Measurements from ENCODE around the gene BBS9.
A peak's percentile ranks its signal among the peaks of the same experiment; 100 is the strongest.

The BBS9 gene

GRCh38 chr7:33108554-33109004 lies 20.8 kb upstream of the BBS9 start:
- Histone ChIP-seq H2AFZ (ENCODE audit: low read depth) (peak overlapping the region; percentile 74), H3K9ac (peak overlapping the region; percentile 79), H3K27me3 (ENCODE audit: insufficient read depth, low read depth) (no peaks in the 10 kb centered on the region), H3K79me2 (ENCODE audit: insufficient read depth, low read depth) (peaks cover 52% of the 10 kb centered on the region), H4K20me1 (ENCODE audit: insufficient read depth) (0 out of 2 replicates have a peak, but pooled peaks cover 4% of the 10 kb centered on the region), H3K4me2 (peak overlapping the region; percentile 98), H3K36me3 (ENCODE audit: insufficient read depth) (no peaks in the 10 kb centered on the region), H3K27ac (peak overlapping the region; percentile 57), H3K4me3 (IDR thresholded peaks at IDR 0.05; ENCODE audit: insufficient read depth, low read depth, low read length) (no peak overlapping the region), H3K4me1 (ENCODE audit: low read depth, poor library complexity, severe bottlenecking) (peaks cover 23% of the 10 kb centered on the region)
- no peak for TF ChIP-seq CTCF (conservative IDR thresholded peaks at IDR 0.05; ENCODE audit: low read depth, low read length)

DNA sequence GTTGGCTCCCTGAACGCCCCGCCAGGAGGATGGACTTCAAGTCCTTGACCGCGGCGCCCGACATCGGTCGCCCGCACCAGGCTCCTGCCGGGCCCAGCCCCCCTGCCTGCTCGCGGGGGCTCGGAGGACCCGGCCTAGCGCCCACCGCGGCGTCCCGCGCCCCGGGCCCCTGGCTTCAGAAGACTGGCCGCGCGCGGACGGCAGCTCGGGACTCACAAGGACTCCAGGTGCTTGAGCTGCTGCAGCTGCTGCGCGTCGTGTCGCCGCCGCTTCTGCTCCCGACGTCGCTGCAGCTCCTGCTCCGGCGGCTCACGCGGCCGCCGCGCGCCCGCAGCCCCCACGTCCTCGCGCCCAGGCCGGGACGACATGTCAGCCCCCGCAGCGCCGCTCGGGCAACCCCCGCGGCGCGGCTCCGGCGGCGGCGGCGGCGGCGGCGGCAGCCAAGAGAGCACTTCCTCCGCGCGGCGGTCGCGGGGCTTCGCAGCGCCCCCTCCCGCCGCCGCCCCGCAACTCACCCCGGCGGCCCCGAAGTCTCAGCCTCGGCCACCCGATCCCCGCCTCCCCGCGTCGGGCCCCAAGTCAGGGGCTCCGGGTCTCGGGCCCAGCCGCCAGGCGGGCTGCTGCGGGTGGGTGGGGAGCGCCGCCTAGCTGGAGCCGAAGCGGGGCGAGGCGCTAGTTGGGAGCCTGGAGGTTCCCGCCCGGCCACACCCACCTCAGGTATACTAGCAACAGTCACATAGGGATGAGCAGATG lies 20.2 kb upstream of the BBS9 start, which contains the start of gene RP9:
Gene RP9, minus strand, starts transcription at position 400 of the 753 bp plus-strand sequence. Its CDS starts 32 bp downstream, at position 368.
- H4K20me1 ChIP-seq (ENCODE audit: insufficient read depth) = 0 out of 2 replicates have a peak, but pooled peaks cover 4% of the 10 kb centered on the region
- H3K4me2 ChIP-seq = peak within 1 kb of the TSS; percentile 98
- no peak within 1 kb of the TSS for H3K4me3 ChIP-seq (IDR thresholded peaks at IDR 0.05; ENCODE audit: insufficient read depth, low read depth, low read length)
- peak within 1 kb of the TSS; percentile 79 for H3K9ac ChIP-seq
- peak within 1 kb of the TSS; percentile 82 for H2AFZ ChIP-seq (ENCODE audit: low read depth)
- H3K27me3 ChIP-seq (ENCODE audit: insufficient read depth, low read depth) = no peaks in the 10 kb centered on the region
- H3K36me3 ChIP-seq (ENCODE audit: insufficient read depth) = no peaks in the 10 kb centered on the region
- peaks cover 46% of the 10 kb centered on the region for H3K79me2 ChIP-seq (ENCODE audit: insufficient read depth, low read depth)
- peaks cover 23% of the 10 kb centered on the region for H3K4me1 ChIP-seq (ENCODE audit: low read depth, poor library complexity, severe bottlenecking)
- peak; percentile 58 for TF ChIP-seq CTCF (conservative IDR thresholded peaks at IDR 0.05; ENCODE audit: low read depth, low read length)
- peak within 1 kb of the TSS; percentile 57 for H3K27ac ChIP-seq

DNA sequence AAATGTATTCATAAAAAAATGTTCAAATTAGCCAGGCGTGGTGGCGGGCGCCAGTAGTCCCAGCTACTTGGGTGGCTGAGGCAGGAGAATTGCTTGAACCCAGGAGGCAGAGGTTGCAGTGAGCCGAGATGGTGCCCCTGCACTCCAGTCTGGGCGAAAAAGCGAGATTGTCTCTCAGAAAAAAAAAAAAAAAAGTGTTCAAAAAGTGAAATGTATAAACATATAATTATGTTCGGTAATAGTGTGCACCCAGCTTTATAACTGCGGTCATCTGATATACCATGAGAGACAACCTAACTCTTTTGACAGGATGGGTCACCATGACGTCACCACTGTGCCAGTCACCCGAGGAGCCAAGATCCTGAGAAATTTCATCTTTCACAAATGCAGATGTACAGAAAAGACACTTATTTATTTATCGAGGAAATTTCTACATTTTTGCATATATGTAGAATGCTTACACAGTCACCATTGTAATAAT lies 19.6 kb upstream of the BBS9 start:
- Histone ChIP-seq H3K27me3 (ENCODE audit: insufficient read depth, low read depth) (no peaks in the 10 kb centered on the region), H3K27ac (peak overlapping the region; percentile 41; the same call in 1 of the 2 replicates)
- TF ChIP-seq CTCF (conservative IDR thresholded peaks at IDR 0.05; ENCODE audit: low read depth, low read length) = peak; percentile 35

DNA sequence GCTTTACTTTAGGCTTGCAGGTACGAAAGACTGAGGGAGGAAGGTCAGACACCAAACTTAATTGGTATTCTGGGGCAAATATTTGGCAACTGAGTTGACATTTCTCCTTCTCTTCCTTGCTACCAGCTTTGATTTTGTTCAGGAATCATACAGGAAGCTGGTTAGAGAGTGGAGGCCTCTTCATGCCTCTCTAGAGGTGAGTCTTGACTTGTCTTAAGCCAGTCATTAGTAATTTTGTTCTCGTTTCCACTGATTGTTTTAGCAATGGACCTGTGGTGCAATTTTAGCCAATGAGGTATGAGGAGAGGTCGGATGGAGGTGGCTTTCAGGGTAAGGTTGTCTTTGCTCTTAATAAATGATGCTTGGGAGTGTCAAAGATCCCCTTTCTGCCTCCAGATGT lies 17.8 kb upstream of the BBS9 start:
- no peak overlapping the region for H3K4me3 ChIP-seq (IDR thresholded peaks at IDR 0.05; ENCODE audit: insufficient read depth, low read depth, low read length)
- H3K27ac ChIP-seq = no peak overlapping the region
- no peak overlapping the region for H3K9ac ChIP-seq
- peaks cover 23% of the 10 kb centered on the region for H3K4me1 ChIP-seq (ENCODE audit: low read depth, poor library complexity, severe bottlenecking)
- no peak for TF ChIP-seq CTCF (conservative IDR thresholded peaks at IDR 0.05; ENCODE audit: low read depth, low read length)
- no peaks in the 10 kb centered on the region for H3K36me3 ChIP-seq (ENCODE audit: insufficient read depth)
- peaks cover 24% of the 10 kb centered on the region for H3K79me2 ChIP-seq (ENCODE audit: insufficient read depth, low read depth)
- no peak overlapping the region for H2AFZ ChIP-seq (ENCODE audit: low read depth)
- no peaks in the 10 kb centered on the region for H3K27me3 ChIP-seq (ENCODE audit: insufficient read depth, low read depth)
- no peak overlapping the region for H3K4me2 ChIP-seq
- 0 out of 2 replicates have a peak, but pooled peaks cover 4% of the 10 kb centered on the region for H4K20me1 ChIP-seq (ENCODE audit: insufficient read depth)

More for the DNA sequence above, 19.6 kb upstream of the BBS9 start:
- Histone ChIP-seq H3K9ac (peak overlapping the region; percentile 31; the same call in 1 of the 2 replicates), H2AFZ (ENCODE audit: low read depth) (peak overlapping the region; percentile 82), H3K79me2 (ENCODE audit: insufficient read depth, low read depth) (peaks cover 40% of the 10 kb centered on the region), H3K4me1 (ENCODE audit: low read depth, poor library complexity, severe bottlenecking) (peaks cover 23% of the 10 kb centered on the region), H4K20me1 (ENCODE audit: insufficient read depth) (0 out of 2 replicates have a peak, but pooled peaks cover 4% of the 10 kb centered on the region), H3K36me3 (ENCODE audit: insufficient read depth) (no peaks in the 10 kb centered on the region), H3K4me3 (IDR thresholded peaks at IDR 0.05; ENCODE audit: insufficient read depth, low read depth, low read length) (no peak overlapping the region), H3K4me2 (peak overlapping the region; percentile 53)

Data from KMS-11 (cell line).